Stimulated activated memory B cell treated with anti-CD40 and anti-IgM and Interleukin-4, amounts not matched to agents 10 μg/mL and 1 μg/mL and 100 μg/mL, for 72 hours (primary cell): ENCODE measurements around the gene STX11.
"Not testable (repeated sequence)": the region's sequence is repeated elsewhere in the genome, so short reads cannot be mapped to it uniquely, and the experiment has no call there.

Experiments
- ATAC-seq: fragments of 150-1000 bp; cut with Tn5 transposase; 2 replicates; pipeline ENCODE4 v1.10.0; 2021
- H3K27ac Mint-ChIP-seq: one replicate; pipeline ENCODE4 v1.8.0; 2022; ENCODE audit warnings: mild to moderate bottlenecking, mixed read lengths
- H3K27me3 Mint-ChIP-seq: one replicate; pipeline ENCODE4 v1.8.0; 2022; ENCODE audit warnings: mixed read lengths
- H3K36me3 Mint-ChIP-seq: one replicate; pipeline ENCODE4 v1.8.0; 2022; ENCODE audit warnings: mixed read lengths
- H3K4me1 Mint-ChIP-seq: one replicate; pipeline ENCODE4 v1.8.0; 2022; ENCODE audit warnings: mixed read lengths
- H3K4me3 Mint-ChIP-seq: one replicate; pipeline ENCODE4 v1.8.0; 2022; ENCODE audit warnings: mild to moderate bottlenecking, moderate library complexity, mixed read lengths
- H3K9me3 Mint-ChIP-seq: one replicate; pipeline ENCODE4 v1.8.0; 2022; ENCODE audit warnings: mixed read lengths

STX11 gene

GRCh38 chr6:144176043-144176442 lies 25.7 kb downstream of the STX11 start:
- H3K4me1 Mint-ChIP-seq = peaks cover 25% of the 10 kb centered on the region
- H3K4me3 Mint-ChIP-seq = no peak overlapping the region
- H3K9me3 Mint-ChIP-seq = peaks cover 2% of the 10 kb centered on the region
- ATAC-seq = no peak
- H3K27ac Mint-ChIP-seq = no peak overlapping the region
- H3K27me3 Mint-ChIP-seq = no peaks in the 10 kb centered on the region
- peaks cover 73% of the 10 kb centered on the region for H3K36me3 Mint-ChIP-seq

GRCh38 chr6:144177726-144178125 lies 27.4 kb downstream of the STX11 start:
- Mint-ChIP-seq H3K9me3 (peaks cover 2% of the 10 kb centered on the region), H3K27me3 (no peaks in the 10 kb centered on the region), H3K27ac (no peak overlapping the region), H3K36me3 (peaks cover 69% of the 10 kb centered on the region), H3K4me3 (no peak overlapping the region), H3K4me1 (peaks cover 34% of the 10 kb centered on the region)
- no peak for ATAC-seq

GRCh38 chr6:144178323-144178722 lies 28.0 kb downstream of the STX11 start:
- Mint-ChIP-seq H3K4me3 (no peak overlapping the region), H3K9me3 (peaks cover 2% of the 10 kb centered on the region), H3K27ac (no peak overlapping the region), H3K4me1 (peaks cover 34% of the 10 kb centered on the region), H3K27me3 (no peaks in the 10 kb centered on the region), H3K36me3 (peaks cover 65% of the 10 kb centered on the region)
- no peak for ATAC-seq

GRCh38 chr6:144179237-144179636 lies 28.9 kb downstream of the STX11 start:
- Mint-ChIP-seq H3K27ac (peak overlapping the region; percentile 61), H3K4me1 (peaks cover 34% of the 10 kb centered on the region), H3K4me3 (no peak overlapping the region), H3K9me3 (peaks cover 2% of the 10 kb centered on the region), H3K36me3 (peaks cover 61% of the 10 kb centered on the region), H3K27me3 (no peaks in the 10 kb centered on the region)
- no peak for ATAC-seq

- Mint-ChIP-seq H3K27ac (peak overlapping the region; percentile 61), H3K36me3 (peaks cover 61% of the 10 kb centered on the region), H3K4me1 (peaks cover 34% of the 10 kb centered on the region), H3K9me3 (peaks cover 2% of the 10 kb centered on the region), H3K27me3 (no peaks in the 10 kb centered on the region), H3K4me3 (no peak overlapping the region)
- ATAC-seq = no peak
Observed at GRCh38 chr6:144179828-144180227, 29.5 kb downstream of the STX11 start.

GRCh38 chr6:144180354-144180753 lies 30.0 kb downstream of the STX11 start:
- H3K36me3 Mint-ChIP-seq = peaks cover 60% of the 10 kb centered on the region
- not testable (repeated sequence) for ATAC-seq, H3K4me3 Mint-ChIP-seq, H3K9me3 Mint-ChIP-seq, H3K27me3 Mint-ChIP-seq
- peak overlapping the region; percentile 61 for H3K27ac Mint-ChIP-seq
- peaks cover 34% of the 10 kb centered on the region for H3K4me1 Mint-ChIP-seq

- Mint-ChIP-seq H3K4me1 (peaks cover 34% of the 10 kb centered on the region), H3K4me3 (no peak overlapping the region), H3K27ac (no peak overlapping the region), H3K36me3 (peaks cover 48% of the 10 kb centered on the region), H3K27me3 (no peaks in the 10 kb centered on the region), H3K9me3 (peaks cover 2% of the 10 kb centered on the region)
- no peak for ATAC-seq
Observed at GRCh38 chr6:144181639-144182038, 31.3 kb downstream of the STX11 start.

- not testable (repeated sequence) for H3K9me3 Mint-ChIP-seq, H3K4me3 Mint-ChIP-seq, H3K27me3 Mint-ChIP-seq, ATAC-seq, H3K27ac Mint-ChIP-seq
- Mint-ChIP-seq H3K4me1 (peaks cover 28% of the 10 kb centered on the region), H3K36me3 (peaks cover 63% of the 10 kb centered on the region)
Observed at GRCh38 chr6:144184186-144184585, 33.9 kb downstream of the STX11 start.

- H3K4me1 Mint-ChIP-seq = peaks cover 17% of the 10 kb centered on the region
- no peaks in the 10 kb centered on the region for H3K27me3 Mint-ChIP-seq
- ATAC-seq = no peak
- H3K9me3 Mint-ChIP-seq = no peaks in the 10 kb centered on the region
- H3K4me3 Mint-ChIP-seq = no peak overlapping the region
- H3K27ac Mint-ChIP-seq = no peak overlapping the region
- peaks cover 63% of the 10 kb centered on the region for H3K36me3 Mint-ChIP-seq
Observed at GRCh38 chr6:144185133-144185836, 35.0 kb downstream of the STX11 start.

- no peaks in the 10 kb centered on the region for H3K9me3 Mint-ChIP-seq
- peaks cover 4% of the 10 kb centered on the region for H3K4me1 Mint-ChIP-seq
- ATAC-seq = no peak
- H3K36me3 Mint-ChIP-seq = peaks cover 51% of the 10 kb centered on the region
- H3K27ac Mint-ChIP-seq = no peak overlapping the region
- H3K27me3 Mint-ChIP-seq = no peaks in the 10 kb centered on the region
- no peak overlapping the region for H3K4me3 Mint-ChIP-seq
Observed at GRCh38 chr6:144186817-144187625, 36.7 kb downstream of the STX11 start.

- no peak overlapping the region for H3K27ac Mint-ChIP-seq
Observed at GRCh38 chr6:144189351-144189750, 39.0 kb downstream of the STX11 start.

GRCh38 chr6:144190080-144190479 lies 39.8 kb downstream of the STX11 start:
- H3K4me1 Mint-ChIP-seq = no peaks in the 10 kb centered on the region
- peaks cover 47% of the 10 kb centered on the region for H3K36me3 Mint-ChIP-seq
- no peak for ATAC-seq
- H3K27ac Mint-ChIP-seq = no peak overlapping the region
- H3K27me3 Mint-ChIP-seq = no peaks in the 10 kb centered on the region
- peaks cover 6% of the 10 kb centered on the region for H3K9me3 Mint-ChIP-seq
- H3K4me3 Mint-ChIP-seq = no peak overlapping the region

More at GRCh38 chr6:144189351-144189750, 39.0 kb downstream of the STX11 start:
- peaks cover 47% of the 10 kb centered on the region for H3K36me3 Mint-ChIP-seq
- H3K4me1 Mint-ChIP-seq = no peaks in the 10 kb centered on the region
- ATAC-seq = no peak
- H3K27me3 Mint-ChIP-seq = no peaks in the 10 kb centered on the region
- H3K4me3 Mint-ChIP-seq = no peak overlapping the region
- peaks cover 6% of the 10 kb centered on the region for H3K9me3 Mint-ChIP-seq

GRCh38 chr6:144190593-144190992 lies 40.3 kb downstream of the STX11 start:
- no peaks in the 10 kb centered on the region for H3K4me1 Mint-ChIP-seq
- no peaks in the 10 kb centered on the region for H3K27me3 Mint-ChIP-seq
- no peak overlapping the region for H3K4me3 Mint-ChIP-seq
- no peak overlapping the region for H3K27ac Mint-ChIP-seq
- no peak for ATAC-seq
- H3K9me3 Mint-ChIP-seq = peaks cover 6% of the 10 kb centered on the region
- peaks cover 47% of the 10 kb centered on the region for H3K36me3 Mint-ChIP-seq

- Mint-ChIP-seq H3K36me3 (peaks cover 33% of the 10 kb centered on the region), H3K4me1 (no peaks in the 10 kb centered on the region), H3K27ac (no peak overlapping the region), H3K9me3 (peaks cover 8% of the 10 kb centered on the region), H3K4me3 (no peak overlapping the region), H3K27me3 (no peaks in the 10 kb centered on the region)
- ATAC-seq = no peak
Observed at GRCh38 chr6:144193181-144193580, 42.9 kb downstream of the STX11 start.

GRCh38 chr6:144194293-144194810 lies 44.0 kb downstream of the STX11 start:
- no peak overlapping the region for H3K27ac Mint-ChIP-seq
- no peak overlapping the region for H3K4me3 Mint-ChIP-seq
- no peak for ATAC-seq
- no peaks in the 10 kb centered on the region for H3K27me3 Mint-ChIP-seq
- peaks cover 26% of the 10 kb centered on the region for H3K36me3 Mint-ChIP-seq
- H3K4me1 Mint-ChIP-seq = no peaks in the 10 kb centered on the region
- peaks cover 10% of the 10 kb centered on the region for H3K9me3 Mint-ChIP-seq
